A673 (cell line): Measurements from ENCODE around the gene PYGO2.

Experiments used
- EZH2 ChIP-seq: fragments of 200-600 bp; sonication (generic); IDR thresholded peaks from 2 replicates; pipeline ENCODE4 v1.6.1; 2017; ENCODE audit warnings: borderline replicate concordance, low read depth, mild to moderate bottlenecking, mixed read lengths, antibody characterized with exemption, low read length; ENCODE audit not compliant: poor library complexity, severe bottlenecking
- TF ChIP-seq, protein P1 (sequence below): fragments of 300-800, 200-600 bp; sonication (generic); conservative IDR thresholded peaks from 2 replicates; pipeline ENCODE4 v1.5.1; 2017; ENCODE audit warnings: low read depth, mild to moderate bottlenecking, antibody characterized with exemption, low read length, moderate library complexity, mixed read lengths

GRCh38 chr1:154937085-154937987 lies 24.2 kb downstream of the PYGO2 start:
- TF ChIP-seq, protein P1, sequence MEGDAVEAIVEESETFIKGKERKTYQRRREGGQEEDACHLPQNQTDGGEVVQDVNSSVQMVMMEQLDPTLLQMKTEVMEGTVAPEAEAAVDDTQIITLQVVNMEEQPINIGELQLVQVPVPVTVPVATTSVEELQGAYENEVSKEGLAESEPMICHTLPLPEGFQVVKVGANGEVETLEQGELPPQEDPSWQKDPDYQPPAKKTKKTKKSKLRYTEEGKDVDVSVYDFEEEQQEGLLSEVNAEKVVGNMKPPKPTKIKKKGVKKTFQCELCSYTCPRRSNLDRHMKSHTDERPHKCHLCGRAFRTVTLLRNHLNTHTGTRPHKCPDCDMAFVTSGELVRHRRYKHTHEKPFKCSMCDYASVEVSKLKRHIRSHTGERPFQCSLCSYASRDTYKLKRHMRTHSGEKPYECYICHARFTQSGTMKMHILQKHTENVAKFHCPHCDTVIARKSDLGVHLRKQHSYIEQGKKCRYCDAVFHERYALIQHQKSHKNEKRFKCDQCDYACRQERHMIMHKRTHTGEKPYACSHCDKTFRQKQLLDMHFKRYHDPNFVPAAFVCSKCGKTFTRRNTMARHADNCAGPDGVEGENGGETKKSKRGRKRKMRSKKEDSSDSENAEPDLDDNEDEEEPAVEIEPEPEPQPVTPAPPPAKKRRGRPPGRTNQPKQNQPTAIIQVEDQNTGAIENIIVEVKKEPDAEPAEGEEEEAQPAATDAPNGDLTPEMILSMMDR: peak; percentile 28; the same call in 1 of the 2 replicates
- no peak for TF ChIP-seq EZH2
